DMS114 treated with DMSO at 0.1 percent for 48 hours (cell line): ENCODE measurements around the gene NDUFAF8.

ENCODE experiments used
- DNase-seq: peaks from one replicate; lab custom pipeline; 2025; ENCODE audit not compliant: unreplicated experiment; lab: John Stamatoyannopoulos, UW

The NDUFAF8 gene

GRCh38 chr17:81238490-81238814, 666 bp upstream of the NDUFAF8 start:
- DNase-seq: no peak

- DNase-seq: no peak
Observed at GRCh38 chr17:81239714-81240555, 817 bp downstream of the NDUFAF8 start.

GRCh38 chr17:81240761-81241160, 1.6 kb downstream of the NDUFAF8 start:
- DNase-seq: no peak

GRCh38 chr17:81241203-81241602, 2.1 kb downstream of the NDUFAF8 start:
- no peak for DNase-seq

- DNase-seq: no peak
Observed at GRCh38 chr17:81241648-81242420, 2.7 kb downstream of the NDUFAF8 start.

- no peak for DNase-seq
Observed at GRCh38 chr17:81242421-81243332, 3.6 kb downstream of the NDUFAF8 start.

GRCh38 chr17:81243333-81243664, 4.2 kb downstream of the NDUFAF8 start:
- no peak for DNase-seq

- no peak for DNase-seq
Observed at GRCh38 chr17:81244358-81245023, 5.4 kb downstream of the NDUFAF8 start.

- DNase-seq: no peak
Observed at GRCh38 chr17:81245024-81245664, 6.0 kb downstream of the NDUFAF8 start.

GRCh38 chr17:81245665-81246342, 6.7 kb downstream of the NDUFAF8 start:
- no peak for DNase-seq

GRCh38 chr17:81246343-81246670, 7.2 kb downstream of the NDUFAF8 start:
- DNase-seq: no peak

- no peak for DNase-seq
Observed at GRCh38 chr17:81246679-81247338, 7.7 kb downstream of the NDUFAF8 start.

GRCh38 chr17:81247339-81247990, 8.3 kb downstream of the NDUFAF8 start:
- no peak for DNase-seq

GRCh38 chr17:81248649-81249048, 9.5 kb downstream of the NDUFAF8 start:
- no peak for DNase-seq

- DNase-seq: no peak
Observed at GRCh38 chr17:81249223-81250040, 10.3 kb downstream of the NDUFAF8 start.

GRCh38 chr17:81250286-81251093, 11.4 kb downstream of the NDUFAF8 start:
- DNase-seq: no peak

GRCh38 chr17:81251094-81251708, 12.1 kb downstream of the NDUFAF8 start:
- DNase-seq: no peak
